ENCODE measurements around the gene SLITRK2.

SLITRK2 gene

GRCh38 chrX:145817331-145818185 is at the start of gene SLITRK2:
SLITRK2 (plus strand) TSS chrX:145817829; CDS start chrX:145822426, 4,597 bp downstream.
- no peak for DNase-seq

DNA sequence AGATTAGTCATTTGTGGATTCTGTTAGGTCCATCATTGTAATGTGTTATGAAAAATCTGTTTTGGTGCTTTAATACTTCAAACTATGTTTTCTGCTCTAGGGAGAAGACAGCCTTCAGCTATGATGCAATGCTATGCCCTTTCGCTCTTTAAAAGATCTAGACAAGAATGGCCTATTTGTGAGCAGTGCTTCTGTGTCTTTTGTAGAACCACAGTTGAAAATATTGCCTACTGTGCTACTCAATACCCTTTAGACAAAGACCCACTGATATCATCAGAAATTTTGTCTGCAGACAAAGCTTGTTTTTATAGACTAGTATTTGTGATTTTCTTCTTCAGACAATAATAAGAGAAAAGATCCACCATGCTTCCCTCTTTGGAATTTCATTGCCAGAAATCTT is 44.6 kb upstream of the SLITRK2 start:
- DNase-seq: no peak

DNA sequence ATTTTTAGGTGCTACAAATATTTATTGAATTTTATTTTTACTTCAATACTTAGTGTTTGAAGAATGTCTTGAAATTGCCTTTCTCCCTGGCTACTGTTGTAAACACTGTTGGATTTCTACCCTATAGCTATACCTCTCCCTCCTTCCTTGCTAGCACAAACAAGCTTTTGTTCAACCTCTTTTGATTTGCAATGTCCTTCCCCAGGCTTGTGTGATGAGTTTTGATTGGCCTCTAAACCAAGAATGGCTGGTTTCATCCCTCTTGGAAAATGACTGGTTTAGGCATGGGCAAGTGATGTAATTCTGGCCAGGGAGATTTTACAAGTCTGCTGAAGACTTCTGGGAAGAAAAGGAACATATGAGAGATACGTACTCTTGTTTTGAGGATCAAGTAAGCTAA is 25.3 kb upstream of the SLITRK2 start:
- no peak for DNase-seq

DNA sequence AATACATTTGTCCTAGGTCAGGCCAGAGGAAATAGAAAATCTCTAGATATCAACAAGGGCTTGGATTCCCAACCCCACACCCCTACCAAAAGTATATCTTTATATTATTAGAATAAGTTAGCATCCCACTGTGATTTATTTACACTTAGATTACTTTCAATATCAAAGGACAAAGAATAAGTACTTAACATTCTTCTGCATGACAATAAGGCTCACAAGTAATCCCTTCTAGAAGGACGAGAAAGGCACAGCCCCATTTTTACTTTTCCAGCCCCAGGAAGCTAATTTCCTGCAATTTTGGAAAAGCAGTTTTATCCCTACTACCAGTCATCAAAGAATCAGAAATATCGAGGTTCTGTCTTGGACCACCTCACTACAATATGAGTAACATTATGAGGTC is 14.1 kb upstream of the SLITRK2 start:
- no peak for DNase-seq

DNA sequence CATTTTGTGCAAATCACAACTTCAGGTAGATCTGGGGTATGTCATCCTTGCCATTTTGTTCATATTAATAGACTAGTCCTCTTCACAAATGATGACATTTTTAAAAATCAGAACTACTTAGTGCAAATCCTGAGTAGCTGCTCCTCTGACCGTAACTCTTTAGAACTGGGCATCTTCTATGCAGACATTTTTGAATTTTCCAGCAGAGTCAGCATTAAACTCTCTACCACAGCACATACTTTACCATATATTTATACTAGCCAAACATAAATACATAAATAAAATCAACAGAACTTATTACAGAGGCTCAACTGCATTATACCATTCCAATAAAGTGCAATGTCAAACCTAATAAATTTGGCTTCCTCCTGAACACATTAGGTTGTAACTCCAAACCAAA is 4.5 kb upstream of the SLITRK2 start:
- DNase-seq: no peak

- DNase-seq: no peak
Observed at GRCh38 chrX:145816601-145817315, 871 bp upstream of the SLITRK2 start.

DNA sequence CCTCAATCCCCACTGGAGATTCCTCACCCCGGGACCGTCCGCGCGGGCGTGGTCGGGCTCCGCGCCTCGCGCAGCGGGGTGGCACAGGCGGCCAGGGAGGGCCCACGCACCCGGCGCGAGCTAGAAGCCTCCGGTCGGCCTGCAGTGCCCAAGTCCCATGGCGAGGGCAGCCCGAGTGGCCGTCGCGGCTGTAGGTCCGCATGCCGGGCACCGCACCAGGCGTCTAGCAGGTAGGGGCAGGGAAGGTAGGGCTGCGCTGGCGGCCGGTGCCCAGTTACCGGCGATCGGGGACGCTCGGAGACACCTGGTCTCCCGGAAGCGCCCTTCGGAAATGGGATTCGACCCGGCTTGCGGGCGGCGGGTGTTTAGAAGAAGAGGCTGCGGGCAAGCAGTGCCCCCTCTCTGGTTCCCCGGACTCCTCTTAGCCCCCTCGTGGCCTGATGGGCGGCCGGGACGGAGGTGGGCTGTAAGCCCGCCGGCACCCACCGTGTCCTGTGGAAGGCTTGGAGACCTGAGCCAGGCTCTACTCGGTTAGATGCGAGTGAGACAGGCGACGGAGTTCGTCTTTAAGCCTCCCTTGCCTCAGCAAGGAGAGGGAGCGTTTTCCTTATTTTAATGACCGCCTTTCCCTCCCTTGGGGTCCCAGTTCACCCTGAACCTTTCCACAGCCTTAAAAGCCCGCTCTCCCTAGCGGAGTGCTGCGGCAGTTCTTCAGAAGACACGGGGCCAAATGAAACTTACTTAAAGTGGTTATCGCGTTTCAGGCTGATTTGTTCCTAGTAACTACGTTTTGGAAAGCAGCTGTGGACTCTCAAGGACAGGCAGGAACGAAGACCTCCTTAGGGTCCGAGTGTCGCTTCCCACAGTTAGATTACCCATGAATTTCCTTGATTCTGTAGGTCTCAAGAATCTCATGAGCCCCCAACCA is 821 bp downstream of the SLITRK2 start:
- DNase-seq: no peak

DNA sequence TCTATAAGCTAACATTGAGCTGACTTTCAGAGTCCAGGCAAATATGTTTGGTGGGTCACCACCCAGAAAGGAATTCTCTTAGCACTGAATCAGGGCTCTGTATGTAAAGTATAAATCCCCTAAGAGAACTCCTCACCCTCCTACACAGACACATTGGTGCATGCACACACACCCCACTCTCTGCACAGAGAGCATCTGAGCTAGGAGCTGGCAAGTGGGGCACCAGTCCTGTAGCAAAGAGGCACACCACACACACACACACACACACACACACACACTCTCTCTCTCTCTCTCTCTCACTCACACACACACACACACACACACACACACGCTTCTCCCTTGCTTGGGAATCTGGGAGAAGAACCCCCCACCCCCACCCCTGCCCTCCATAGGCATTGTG is 3.2 kb downstream of the SLITRK2 start:
- no peak for DNase-seq

GRCh38 chrX:145821291-145821897 is 3.8 kb downstream of the SLITRK2 start:
- DNase-seq: no peak

DNA sequence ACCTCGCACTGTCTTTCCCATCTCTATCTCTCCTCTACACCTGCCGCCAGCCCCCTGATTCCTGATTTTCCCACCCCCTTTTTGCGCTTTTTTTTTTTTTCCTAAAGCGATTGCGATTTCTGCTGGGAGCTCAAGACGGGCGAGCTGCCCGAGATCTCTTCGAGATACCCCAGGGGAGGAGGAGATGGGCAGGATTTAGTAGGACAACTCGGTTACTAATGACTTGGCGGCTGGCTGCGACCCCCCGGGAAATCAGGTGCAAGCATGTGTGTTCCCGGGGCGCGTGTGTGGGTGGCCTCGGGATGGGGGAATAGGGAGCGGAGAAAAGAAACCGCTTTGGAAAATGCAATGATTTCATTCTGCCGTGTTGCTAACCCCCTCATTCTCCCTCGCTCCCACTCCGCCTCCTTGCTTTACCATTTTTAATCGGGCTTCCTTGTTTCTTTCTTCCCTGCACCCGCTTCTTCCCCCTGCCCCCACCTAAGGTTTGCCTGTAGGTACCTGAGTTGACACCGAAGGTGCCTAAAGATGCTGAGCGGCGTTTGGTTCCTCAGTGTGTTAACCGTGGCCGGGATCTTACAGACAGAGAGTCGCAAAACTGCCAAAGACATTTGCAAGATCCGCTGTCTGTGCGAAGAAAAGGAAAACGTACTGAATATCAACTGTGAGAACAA is 4.4 kb downstream of the SLITRK2 start:
- DNase-seq: no peak

GRCh38 chrX:145823132-145823531 is 5.5 kb downstream of the SLITRK2 start:
- no peak for DNase-seq

DNA sequence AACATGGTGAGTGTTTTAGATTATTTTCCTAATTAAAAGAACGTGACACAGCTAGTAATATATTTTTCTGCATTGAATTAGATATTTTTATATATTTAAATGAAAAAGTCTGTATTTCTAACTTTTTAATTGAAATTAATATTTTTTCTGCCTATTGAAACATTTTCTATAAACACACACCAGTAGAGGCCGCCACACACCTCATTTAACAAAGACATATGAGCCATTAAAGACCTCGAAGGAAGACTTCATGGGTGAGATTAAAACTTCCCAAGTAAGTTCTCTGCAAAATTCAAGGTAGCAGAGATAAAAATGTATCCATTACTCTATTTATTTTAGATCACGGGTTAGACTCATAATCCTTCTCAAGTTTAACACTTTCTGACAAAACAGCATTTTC is 8.3 kb downstream of the SLITRK2 start:
- no peak for DNase-seq

DNA sequence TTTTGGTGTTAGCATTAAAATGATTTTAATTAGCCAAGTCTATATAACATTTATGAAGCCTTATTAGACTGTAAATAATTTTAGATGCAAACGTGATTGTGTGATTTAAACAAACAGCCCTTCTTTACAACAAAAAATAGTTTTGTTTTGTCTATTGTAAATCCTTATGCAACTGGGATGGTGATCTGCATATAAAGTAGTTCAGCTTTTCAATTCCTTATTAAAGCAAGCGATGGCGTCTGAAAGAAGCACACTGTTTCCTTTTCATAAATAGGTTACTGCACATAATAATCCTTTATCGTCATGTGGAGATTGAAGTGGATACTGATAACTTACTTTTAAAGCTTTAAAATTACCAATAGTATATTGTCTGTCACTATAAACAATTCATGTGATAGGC is 8.8 kb downstream of the SLITRK2 start:
- DNase-seq: no peak

- DNase-seq: no peak
Observed at GRCh38 chrX:145832796-145833195, 15.2 kb downstream of the SLITRK2 start.

DNA sequence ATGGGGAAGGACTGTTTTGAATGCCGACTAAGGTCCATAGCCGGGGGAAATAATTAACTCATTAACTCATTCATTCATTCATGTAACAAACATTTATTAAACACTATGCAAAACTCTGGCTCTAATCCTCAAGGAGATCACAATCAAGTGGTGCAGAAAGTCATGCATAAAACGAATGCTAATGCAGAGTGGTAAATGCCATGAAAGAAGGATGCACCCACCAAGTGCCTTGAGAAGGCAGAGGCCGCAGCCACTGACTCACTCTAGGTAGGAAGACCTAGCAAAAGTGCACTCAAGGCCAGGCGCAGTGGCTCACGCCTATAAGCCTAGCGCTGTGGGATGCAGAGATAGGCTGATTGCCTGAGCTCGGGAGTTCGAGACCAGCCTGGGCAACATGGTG is 22.9 kb downstream of the SLITRK2 start:
- no peak for DNase-seq

- DNase-seq: no peak
Observed at GRCh38 chrX:145843146-145843904, 25.7 kb downstream of the SLITRK2 start.

- DNase-seq: no peak
Observed at GRCh38 chrX:145844886-145845285, 27.3 kb downstream of the SLITRK2 start.

DNA sequence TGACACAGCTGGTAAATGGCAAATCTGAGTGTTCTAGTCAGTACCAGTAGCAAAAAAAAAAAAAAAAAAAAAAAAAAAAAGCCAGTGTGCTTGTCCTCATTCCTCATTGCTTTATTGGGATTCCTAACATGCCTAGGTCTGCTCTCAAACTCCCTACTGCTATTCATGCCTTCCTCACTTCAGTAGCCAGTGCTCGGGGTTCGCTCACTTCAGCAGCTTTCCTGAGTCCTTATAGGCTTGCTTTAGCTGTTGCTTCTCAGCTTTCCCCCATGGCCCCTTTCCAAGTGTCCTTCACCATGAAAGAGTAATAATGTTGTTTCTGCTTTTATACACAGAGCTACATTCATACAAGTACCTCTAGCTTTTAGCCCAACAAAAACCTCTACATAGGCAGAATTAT is 30.8 kb downstream of the SLITRK2 start:
- DNase-seq: no peak

- DNase-seq: no peak
Observed at GRCh38 chrX:145848857-145849256, 31.2 kb downstream of the SLITRK2 start.

GRCh38 chrX:145853181-145853580 is 35.6 kb downstream of the SLITRK2 start:
- DNase-seq: no peak

GRCh38 chrX:145856181-145856580 is 38.6 kb downstream of the SLITRK2 start:
- no peak for DNase-seq

Data from COR-L47 (cell line).